NK-92 treated with Interleukin-12 subunit alpha and Interleukin-12 subunit beta, amount 100 ng/mL, for 24 hours (cell line): ENCODE measurements around the gene ZNF888.
"Not testable (repeated sequence)": the region's sequence is repeated elsewhere in the genome, so short reads cannot be mapped to it uniquely, and the experiment has no call there.

ENCODE experiments used
- DNase-seq: peaks from one replicate; lab custom pipeline; 2025; lab: John Stamatoyannopoulos, UW

The ZNF888 gene

GRCh38 chr19:52922841-52923777 is at the start of gene ZNF888:
Gene ZNF888 (minus strand): TSS chr19:52923428. CDS start chr19:52917873, 5,555 bp downstream.
- peak; percentile 38 for DNase-seq

DNA sequence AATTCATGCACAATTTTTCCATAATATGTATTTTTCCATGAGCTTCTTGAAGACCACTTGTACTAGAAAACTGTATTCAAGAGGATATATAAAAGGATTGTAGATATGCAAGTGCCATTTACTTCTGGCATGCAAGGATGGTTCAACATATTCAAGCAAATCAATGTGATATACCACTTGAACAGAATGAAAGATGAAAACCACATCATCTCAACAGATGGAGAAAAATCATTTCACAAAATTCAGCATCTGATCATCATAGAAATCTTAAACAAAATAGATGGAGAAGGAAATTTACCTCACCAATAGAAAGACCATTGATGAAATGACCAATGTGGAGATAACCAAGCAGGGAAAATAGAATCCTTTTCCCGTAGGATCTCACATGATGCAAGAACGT is 44.5 kb upstream of the ZNF888 start:
- no peak for DNase-seq

GRCh38 chr19:52963247-52963618 is 40.0 kb upstream of the ZNF888 start:
- DNase-seq: no peak

DNA sequence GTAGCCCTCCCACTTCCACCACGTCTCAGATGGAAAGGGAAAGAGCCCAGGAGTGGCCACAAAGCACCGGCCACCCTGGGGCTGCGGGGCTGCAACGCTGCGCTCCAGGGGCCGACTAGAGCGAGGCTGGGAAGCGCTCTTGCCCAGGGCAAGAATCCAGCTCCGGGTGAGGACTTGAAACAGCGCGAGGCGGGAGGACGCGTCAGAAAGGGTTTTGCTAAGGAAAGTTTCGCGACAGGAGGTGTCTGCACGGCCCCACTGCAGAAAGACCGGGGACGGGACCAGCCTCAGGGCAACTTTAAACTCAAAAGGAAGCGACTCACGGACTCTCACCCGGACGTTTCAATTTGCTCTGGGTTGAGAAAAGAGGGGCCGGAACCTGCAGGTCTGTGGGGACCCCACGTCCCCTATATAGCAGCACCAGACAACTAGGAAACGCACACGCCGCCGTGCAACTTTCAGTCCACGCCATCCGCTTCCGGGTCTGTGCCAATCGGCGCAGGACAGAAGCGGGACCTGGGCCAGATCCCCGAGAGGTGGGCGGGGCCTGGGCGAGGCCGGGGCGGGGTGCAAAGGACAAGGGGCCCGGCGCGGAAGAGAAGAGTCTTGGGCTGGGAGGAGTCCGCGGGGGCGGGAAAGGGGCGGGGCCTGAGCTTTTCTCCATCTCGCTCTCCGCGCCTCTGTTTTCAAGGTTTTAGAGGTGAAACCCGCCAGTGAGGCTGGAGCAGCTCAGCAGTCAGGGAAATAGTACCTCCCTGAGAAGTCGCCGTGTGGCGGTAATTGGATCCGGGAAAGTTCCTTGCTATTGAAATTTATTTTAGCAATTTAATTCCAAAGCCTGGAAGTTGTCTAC is 39.4 kb upstream of the ZNF888 start, which contains the start of gene ZNF816:
Gene ZNF816 (minus strand): TSS at position 488 of the 853 bp plus-strand sequence. CDS start 6,792 bp downstream, outside the sequence.
- peak; percentile 53 for DNase-seq

DNA sequence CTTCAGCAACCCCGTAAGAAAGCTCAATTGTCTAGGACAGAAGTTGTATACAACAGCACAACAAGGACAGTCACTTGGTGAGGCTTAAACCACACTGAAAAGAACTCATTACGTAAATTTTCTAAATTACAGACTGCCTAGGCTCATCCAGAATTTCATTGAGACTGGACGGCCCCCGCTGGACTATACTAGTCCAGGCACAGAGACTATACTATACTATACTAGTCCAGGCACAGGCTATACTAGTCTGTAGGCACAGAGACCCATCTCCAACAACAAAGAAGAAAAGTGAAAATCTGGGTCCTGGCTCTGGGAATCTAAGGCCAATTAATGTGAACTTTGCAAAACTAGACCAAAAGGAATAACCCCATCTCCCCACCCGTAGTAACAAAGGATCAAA is 38.8 kb upstream of the ZNF888 start:
- no peak for DNase-seq

- DNase-seq: no peak
These were observed 36.5 kb upstream of the ZNF888 start for GRCh38 chr19:52959613-52960295.

- DNase-seq: no peak
These were observed 34.4 kb upstream of the ZNF888 start for GRCh38 chr19:52957591-52957990.

DNA sequence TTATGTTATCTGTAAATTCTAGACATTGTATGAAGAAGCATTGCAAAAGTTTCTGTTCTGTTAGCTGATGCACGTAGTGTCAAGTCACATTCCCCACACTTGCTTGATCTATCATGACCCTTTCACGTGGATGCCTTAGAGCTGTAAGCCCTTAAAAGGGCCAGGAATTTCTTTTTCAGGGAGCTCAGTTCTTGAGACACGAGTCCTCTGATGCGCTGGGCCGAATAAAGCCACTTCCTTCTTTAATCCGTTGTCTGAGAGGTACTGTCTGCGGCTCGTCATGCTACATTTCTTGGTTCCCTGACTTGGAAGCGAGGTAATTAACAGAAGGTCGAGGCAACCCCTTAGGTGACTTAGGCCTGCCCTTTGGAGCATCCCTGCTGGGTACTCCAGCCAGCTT is 33.7 kb upstream of the ZNF888 start:
- DNase-seq: no peak

DNA sequence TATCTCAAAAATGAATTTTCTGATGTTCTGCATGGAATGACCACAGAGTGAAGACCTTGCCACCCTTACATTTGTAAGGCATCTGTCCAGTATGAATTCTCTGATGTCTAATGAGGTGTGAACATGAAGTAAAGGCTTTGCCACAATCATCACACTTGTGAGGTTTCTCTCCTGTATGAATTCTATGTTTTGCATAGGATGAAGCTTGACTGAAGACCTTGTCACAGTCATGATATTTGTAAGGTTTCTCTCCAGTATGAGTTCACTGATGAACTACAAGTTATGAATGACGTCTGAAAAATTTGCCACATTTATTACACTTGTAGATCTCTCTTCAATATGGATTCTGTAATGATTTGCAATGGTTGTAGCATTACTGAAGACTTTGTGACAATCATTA is 26.2 kb upstream of the ZNF888 start:
- DNase-seq: no peak

GRCh38 chr19:52948025-52948770 is 25.0 kb upstream of the ZNF888 start:
- DNase-seq: no peak

GRCh38 chr19:52946322-52947310 is 23.4 kb upstream of the ZNF888 start:
- no peak for DNase-seq

DNA sequence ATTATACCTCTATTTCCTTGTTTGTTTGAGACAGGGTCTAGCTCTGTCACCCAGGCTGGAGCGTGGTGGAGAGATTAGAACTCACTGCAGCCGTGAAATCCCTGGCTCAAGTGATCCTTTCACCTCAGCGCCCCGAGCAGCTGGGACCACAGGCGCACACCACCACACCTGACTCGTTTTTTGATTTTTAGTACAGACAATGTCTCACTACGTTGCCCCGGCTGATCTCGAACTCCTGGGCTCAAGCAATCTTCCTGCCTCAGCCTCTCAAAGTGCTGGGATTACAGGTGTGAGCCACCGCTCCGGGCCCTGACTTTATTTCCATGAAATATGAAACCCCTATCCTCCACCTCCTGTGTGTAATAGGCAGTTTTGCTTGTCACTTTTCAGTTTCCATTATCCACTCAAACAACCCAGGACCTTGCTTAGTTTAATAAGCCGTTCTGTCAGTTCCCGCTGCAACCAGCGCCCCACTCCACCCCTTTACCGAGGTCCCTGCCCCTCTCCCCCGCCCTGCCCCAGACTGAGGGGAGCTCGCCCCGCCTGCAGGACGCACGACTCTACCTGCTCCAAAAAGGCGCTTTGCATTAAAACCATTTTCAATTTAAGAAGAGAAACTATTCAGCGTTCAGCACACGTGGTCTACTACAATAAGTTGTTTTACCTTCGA is 22.6 kb upstream of the ZNF888 start:
- DNase-seq: no peak

- not testable (repeated sequence) for DNase-seq
These were observed 21.7 kb upstream of the ZNF888 start for GRCh38 chr19:52944703-52945493.

DNA sequence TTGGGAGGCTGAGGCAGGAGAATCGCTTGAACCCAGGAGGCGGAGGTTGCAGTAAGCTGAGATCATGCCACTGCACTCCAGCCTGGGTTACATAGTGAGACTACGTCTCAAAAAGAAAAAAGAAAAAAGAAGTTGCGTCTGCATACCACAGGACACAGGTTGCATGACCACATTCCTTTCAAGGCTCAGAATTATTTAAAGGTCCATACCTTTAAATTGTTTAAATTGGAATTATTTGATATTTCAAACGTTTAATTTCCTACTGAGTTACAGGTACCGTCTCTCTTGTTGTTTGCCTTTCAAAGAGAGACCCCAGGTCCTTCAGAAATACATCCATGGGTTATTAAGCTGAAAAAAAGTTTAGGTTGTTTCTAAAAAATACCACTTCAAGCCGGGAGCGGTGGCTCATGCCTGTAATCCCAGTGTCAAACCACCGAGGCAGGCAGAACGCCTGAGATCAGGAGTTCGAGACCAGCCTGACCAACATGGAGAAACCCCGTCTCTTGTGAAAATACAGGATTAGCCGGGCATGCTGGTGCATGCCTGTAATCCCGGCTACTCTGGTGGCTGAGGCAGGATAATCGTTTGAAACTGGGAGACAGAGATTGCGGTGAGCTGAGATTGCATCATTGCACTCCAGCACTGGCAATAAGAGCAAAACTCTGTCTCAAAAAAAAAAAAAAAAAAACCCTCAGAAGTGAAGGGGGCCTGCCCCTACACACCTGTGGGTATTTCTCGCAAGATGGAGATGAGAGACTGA is 20.8 kb upstream of the ZNF888 start:
- no peak for DNase-seq

DNA sequence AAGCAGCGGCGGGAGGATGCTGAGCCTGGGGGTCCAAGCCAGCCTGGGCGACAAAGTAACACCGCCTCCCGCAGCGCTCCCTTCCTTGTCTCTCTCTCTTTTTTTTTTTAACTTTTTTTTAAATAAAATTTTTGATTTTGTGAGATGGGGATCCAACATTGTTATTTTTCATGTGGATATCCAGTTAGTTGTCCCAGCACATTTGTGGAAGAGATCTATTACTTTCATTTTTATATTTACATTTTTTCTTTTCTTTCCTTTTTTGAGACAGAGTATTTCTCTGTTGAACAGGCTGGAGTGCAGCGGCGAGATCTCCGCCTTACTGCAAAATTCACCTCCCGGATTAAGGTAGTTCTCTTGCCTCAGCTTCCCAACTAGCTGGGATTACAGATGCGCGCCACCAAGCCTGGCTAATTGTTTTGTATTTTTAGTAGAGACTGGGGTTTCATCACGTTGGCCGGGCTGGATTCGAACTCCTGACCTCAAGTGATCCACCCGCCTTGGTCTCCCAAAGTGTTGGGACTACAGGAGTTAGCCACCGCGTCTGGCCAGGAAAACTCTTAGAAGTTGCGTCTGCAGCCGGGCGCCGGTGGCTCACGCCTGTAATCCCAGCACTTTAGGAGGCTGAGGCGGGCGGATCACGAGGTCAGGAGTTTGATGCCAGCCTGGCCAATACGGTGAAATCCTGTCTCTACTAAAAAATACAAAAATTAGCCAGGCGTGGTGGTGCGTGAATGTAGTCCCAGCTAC is 20.1 kb upstream of the ZNF888 start:
- no peak for DNase-seq

DNA sequence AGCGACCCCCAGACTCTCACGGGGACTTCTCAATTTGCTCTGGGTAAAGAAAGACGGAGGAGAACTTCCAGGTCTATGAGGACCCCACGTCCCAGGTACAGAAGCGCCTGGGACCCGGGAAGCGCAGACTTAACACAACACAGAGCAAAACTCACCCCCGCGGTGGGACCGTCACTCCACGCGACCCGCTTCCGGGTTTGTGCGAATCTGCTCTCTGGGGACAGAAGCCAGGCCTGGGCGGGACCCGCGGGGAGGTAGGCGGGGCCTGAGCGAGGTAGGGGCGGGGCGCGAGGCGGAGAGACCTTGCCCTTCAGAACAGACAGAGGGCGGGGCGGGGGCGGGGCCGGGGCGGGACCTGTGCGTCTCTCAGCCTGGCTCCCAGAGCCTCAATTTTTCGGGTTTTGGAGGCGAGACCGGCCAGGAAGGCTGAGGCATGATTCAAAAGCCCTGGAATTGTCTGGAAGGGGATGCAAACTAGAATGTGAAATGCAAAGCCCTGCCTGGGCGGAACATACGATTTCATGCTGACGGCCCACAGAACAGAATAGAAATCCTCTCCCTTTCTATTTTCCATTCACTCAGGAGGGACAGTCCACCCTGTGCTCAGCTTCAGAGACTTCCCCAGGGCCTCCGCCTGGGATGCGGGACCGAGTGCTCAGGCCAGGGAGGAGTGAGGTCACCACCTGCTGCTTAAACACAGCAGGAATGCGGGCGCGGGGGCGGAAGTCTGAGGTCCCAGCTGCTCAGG is 19.3 kb upstream of the ZNF888 start:
- peak; percentile 71 for DNase-seq
